Pancreas (tissue), 10 donors: ENCODE results near the gene SGCA. TPM values are rescaled to one million over a fixed set of nuclear protein-coding genes. Genes with fewer than 3 reads are reported as not detected.

Experiments
- ATAC-seq, 4 donors: fragments of 200-7000 bp; cut with Tn5 transposase; one replicate each; pipeline versions ENCODE4 v1.8.0 to v1.9.1; 2020; ENCODE audit warnings: mild to moderate bottlenecking in 4 of 4, moderate library complexity in 4 of 4
- DNase-seq, 6 donors: peaks; one replicate each; pipeline ENCODE4 v3.0.0-alpha.2; 2020
- FAIRE-seq: peaks from 2 replicates; lab custom pipeline; 2012; peaks lifted over from hg19 to GRCh38; lab: Jason Lieb, UNC
- H3K27ac ChIP-seq, 4 donors: fragments of 200-600 bp; sonication (generic); 1 replicate in 3 of 4; 2 replicates in 1 of 4; pipeline versions ENCODE4 v1.5.0 to v1.8.0; 2020
- H3K27me3 ChIP-seq, 4 donors: fragments of 200-600 bp; one replicate each; pipeline ENCODE4 v1.8.0; 2021
- H3K36me3 ChIP-seq, 3 donors: fragments of 200-600 bp; sonication (generic) in 1 of 3; one replicate each; pipeline versions ENCODE4 v1.5.0 to v1.8.0; 2020 to 2021
- H3K4me1 ChIP-seq, 3 donors: fragments of 200-600 bp; one replicate each; pipeline ENCODE4 v1.8.0; 2021
- H3K4me3 ChIP-seq, 4 donors: fragments of 200-600 bp; sonication (generic) in 2 of 4; one replicate each; pipeline versions ENCODE4 v1.5.0 to v1.8.0; 2020 to 2021
- H3K9me3 ChIP-seq, 4 donors: fragments of 200-600 bp; one replicate each; pipeline ENCODE4 v1.8.0; 2021
- WGBS, 2 donors: extraction: QIAGEN DNeasy Blood & Tissue Kit; methylation state at CpG; one replicate each; pipeline ENCODE4 v1.1.7; 2013; 5-methylcytosine and 5-hydroxymethylcytosine counted together
- intact Hi-C, 3 donors: fragments of 100-400 bp; cut with DNase I; formaldehyde crosslinking; loops; one replicate each; pipeline versions ENCODE4 v1.11.1 to v1.14.2; 2022
- polyA plus RNA-seq, 2 donors: library from polyadenylated mRNA; stranded (reverse); fragments of 200-250 nt; gene quantifications; one replicate each; pipeline ENCODE4 v1.2.3, GENCODE V29; 2013
- total RNA-seq, 6 donors: library from RNA; stranded (reverse); fragmentation: NEBNext Ultra II Directional in 4 of 6; extraction: Animal tissue kit (Norgen Biotek cat#: 25700) in 4 of 6; gene quantifications; one replicate each; pipeline versions ENCODE4 v1.2.1 to v1.2.4, GENCODE V29; 2021 to 2023
- TF ChIP-seq, protein P1 (sequence below), 4 donors: fragments of 200-600 bp; sonication (generic) in 3 of 4; IDR thresholded peaks; one replicate each; pipeline versions ENCODE4 v1.5.0 to v1.8.0; 2021; ENCODE audit warnings: antibody characterized with exemption in 4 of 4
- donor health status: healthy with polysubstance abuse.
- donor health status: DM: no; HTN: no; CAD: no; lungs with moderate emphysema.
- donor health status: DM: no; HTN: no; CAD: no.
- donor health status: control.
- donor health status: control.
- donor health status: Bipolar disorder and iron deficiency.
- donor health status: DM: yes; HTN: yes; CAD: no.
- donor health status: DM: no; HTN: no; CAD: no.
- donor health status: DM: no; HTN: no; CAD: no.
- donor health status: DM: yes; HTN: yes; CAD: no.

SGCA gene
- total and polyA plus RNA-seq, 8 donors, result 0.31 to 3.0 (median 1.1) TPM; not detected in 3

DNA sequence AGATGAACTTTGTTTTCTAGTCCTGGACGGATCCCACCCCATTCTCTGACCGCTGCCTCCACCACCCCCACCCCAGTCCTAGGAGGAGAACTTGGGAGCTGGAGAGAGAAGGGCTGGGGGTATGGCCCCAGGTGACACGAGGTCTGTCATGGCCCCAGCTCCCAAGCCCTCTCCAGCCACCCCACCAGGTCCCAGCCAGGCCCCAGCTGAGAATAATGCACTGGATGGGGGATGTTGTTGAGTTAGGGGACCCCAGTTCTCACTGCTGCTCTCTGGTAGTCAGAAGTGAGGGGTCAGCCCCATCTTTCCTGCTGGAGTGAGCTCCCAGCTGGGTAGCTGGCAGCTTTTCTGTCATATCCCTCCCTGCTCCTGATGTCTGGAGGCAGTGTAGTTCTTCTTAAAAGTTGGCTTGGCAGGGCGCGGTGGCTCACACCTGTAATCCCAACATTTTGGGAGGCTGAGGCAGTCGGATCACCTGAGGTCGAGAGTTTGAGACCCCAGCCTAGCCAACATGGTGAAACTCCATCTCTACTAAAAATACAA is 40.2 kb downstream of the SGCA start:
- DNase-seq (no peak), FAIRE-seq (no peak), ATAC-seq (no peak)
- H3K27me3 ChIP-seq, result peaks cover 0 to 6% (median 1%) of the 10 kb centered on the region in 4 donors
- no peaks in the 10 kb centered on the region for H3K9me3 ChIP-seq
- intact Hi-C loops, result no loop called here
- H3K4me3 ChIP-seq, result no peak overlapping the region
- TF ChIP-seq, protein P1, sequence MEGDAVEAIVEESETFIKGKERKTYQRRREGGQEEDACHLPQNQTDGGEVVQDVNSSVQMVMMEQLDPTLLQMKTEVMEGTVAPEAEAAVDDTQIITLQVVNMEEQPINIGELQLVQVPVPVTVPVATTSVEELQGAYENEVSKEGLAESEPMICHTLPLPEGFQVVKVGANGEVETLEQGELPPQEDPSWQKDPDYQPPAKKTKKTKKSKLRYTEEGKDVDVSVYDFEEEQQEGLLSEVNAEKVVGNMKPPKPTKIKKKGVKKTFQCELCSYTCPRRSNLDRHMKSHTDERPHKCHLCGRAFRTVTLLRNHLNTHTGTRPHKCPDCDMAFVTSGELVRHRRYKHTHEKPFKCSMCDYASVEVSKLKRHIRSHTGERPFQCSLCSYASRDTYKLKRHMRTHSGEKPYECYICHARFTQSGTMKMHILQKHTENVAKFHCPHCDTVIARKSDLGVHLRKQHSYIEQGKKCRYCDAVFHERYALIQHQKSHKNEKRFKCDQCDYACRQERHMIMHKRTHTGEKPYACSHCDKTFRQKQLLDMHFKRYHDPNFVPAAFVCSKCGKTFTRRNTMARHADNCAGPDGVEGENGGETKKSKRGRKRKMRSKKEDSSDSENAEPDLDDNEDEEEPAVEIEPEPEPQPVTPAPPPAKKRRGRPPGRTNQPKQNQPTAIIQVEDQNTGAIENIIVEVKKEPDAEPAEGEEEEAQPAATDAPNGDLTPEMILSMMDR (IDR thresholded peaks at IDR 0.05), result no peak
- H3K36me3 ChIP-seq, result no peaks in the 10 kb centered on the region
- WGBS, 2 donors, result 71 to 79% methylated on average over 7 of the region's 7 CpGs
- H3K27ac ChIP-seq, result no peak overlapping the region
- no peaks in the 10 kb centered on the region for H3K4me1 ChIP-seq

GRCh38 chr17:50206604-50207293 is 40.9 kb downstream of the SGCA start:
- H3K36me3 ChIP-seq, result no peaks in the 10 kb centered on the region
- TF ChIP-seq, protein P1 (IDR thresholded peaks at IDR 0.05), result no peak
- no peaks in the 10 kb centered on the region for H3K9me3 ChIP-seq
- no peaks in the 10 kb centered on the region for H3K4me1 ChIP-seq
- 16 to 24% methylated on average over 18 of the region's 18 CpGs for WGBS, 2 donors
- ATAC-seq (no peak), FAIRE-seq (no peak), DNase-seq (peak in 1 of 6 donors; percentile 13)
- no peak overlapping the region for H3K27ac ChIP-seq
- no peak overlapping the region for H3K4me3 ChIP-seq
- intact Hi-C loops, result no loop called here
- no peaks in the 10 kb centered on the region for H3K27me3 ChIP-seq

DNA sequence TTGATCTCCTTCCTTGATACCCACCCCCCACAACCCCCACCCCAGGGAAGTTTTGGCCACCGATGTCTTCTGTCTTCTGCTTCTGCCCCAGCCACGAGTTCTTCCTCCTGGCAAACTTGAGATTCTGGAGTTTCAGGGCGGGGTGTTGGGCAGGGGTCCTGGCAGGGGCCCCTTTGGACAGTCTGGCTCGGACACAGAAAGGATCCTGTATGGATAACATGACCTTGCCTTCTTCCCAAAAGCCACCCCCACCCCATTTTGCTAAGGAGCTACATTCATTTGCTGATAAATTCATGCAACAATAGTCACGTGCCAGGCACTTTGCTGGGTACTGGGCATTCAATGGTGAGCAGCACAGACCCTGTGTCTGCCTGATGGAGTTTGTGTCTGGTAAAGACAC is 41.5 kb downstream of the SGCA start:
- no peaks in the 10 kb centered on the region for H3K27me3 ChIP-seq
- intact Hi-C loops, result no loop called here
- H3K27ac ChIP-seq, result no peak overlapping the region
- H3K36me3 ChIP-seq, result no peaks in the 10 kb centered on the region
- ATAC-seq (no peak), DNase-seq (no peak), FAIRE-seq (no peak)
- 50 to 61% methylated on average over 5 of the region's 5 CpGs for WGBS, 2 donors
- H3K4me1 ChIP-seq, result no peaks in the 10 kb centered on the region
- no peak overlapping the region for H3K4me3 ChIP-seq
- no peaks in the 10 kb centered on the region for H3K9me3 ChIP-seq
- TF ChIP-seq, protein P1 (IDR thresholded peaks at IDR 0.05), result no peak

GRCh38 chr17:50207792-50208567 is 42.2 kb downstream of the SGCA start:
- Histone ChIP-seq H3K4me3 (no peak overlapping the region), H3K9me3 (no peaks in the 10 kb centered on the region), H3K27me3 (no peaks in the 10 kb centered on the region), H3K4me1 (no peaks in the 10 kb centered on the region), H3K27ac (no peak overlapping the region), H3K36me3 (no peaks in the 10 kb centered on the region)
- intact Hi-C loops, result no loop called here
- ATAC-seq (no peak), FAIRE-seq (no peak), DNase-seq (no peak)
- WGBS, 2 donors, result 76 to 79% methylated on average over 8 of the region's 8 CpGs
- TF ChIP-seq, protein P1 (IDR thresholded peaks at IDR 0.05), result no peak
